ENCODE measurements around the gene KRTAP9-1. TPM values are rescaled to one million over a fixed set of nuclear protein-coding genes. Genes with fewer than 3 reads are reported as not detected.

KRTAP9-1 gene
- total and polyA plus RNA-seq, 3 donors from 2014 or later = not detected

DNA sequence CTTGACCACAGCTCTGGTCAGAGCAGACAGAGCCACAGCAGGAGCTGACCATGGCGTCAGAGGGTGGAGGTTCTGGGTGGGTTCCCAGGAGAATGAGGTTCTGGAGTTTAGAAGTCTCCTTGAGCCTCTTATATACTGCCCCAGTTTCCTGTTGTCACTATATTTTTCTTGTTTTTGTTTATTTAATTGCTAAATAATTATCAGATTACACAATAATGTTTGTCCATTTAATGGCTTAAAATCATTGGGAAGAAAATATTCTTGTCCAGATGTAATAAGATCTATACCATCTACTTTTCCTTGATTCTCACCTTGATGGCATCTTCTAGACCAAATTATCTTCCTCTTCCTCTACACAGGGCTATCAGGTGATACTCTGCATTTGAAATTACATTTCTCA is 21.6 kb upstream of the KRTAP9-1 start, which contains the start of gene KRTAP4-3:
KRTAP4-3 (minus strand) TSS at position 101 of the 400 bp plus-strand sequence; CDS start at position 52, 49 bp downstream.
- intact Hi-C loops (cut with DNase I; ENCODE audit: low total_unique reads) = no loop called here
- no peaks in the 10 kb centered on the region for H3K9me3 ChIP-seq
- no peak within 1 kb of the TSS for H3K27ac ChIP-seq
- H3K36me3 ChIP-seq (ENCODE audit: low read depth, missing control alignments) = no peaks in the 10 kb centered on the region
- DNase-seq = no peak
- no peak within 1 kb of the TSS for H3K4me3 ChIP-seq
- TF ChIP-seq, protein P1, sequence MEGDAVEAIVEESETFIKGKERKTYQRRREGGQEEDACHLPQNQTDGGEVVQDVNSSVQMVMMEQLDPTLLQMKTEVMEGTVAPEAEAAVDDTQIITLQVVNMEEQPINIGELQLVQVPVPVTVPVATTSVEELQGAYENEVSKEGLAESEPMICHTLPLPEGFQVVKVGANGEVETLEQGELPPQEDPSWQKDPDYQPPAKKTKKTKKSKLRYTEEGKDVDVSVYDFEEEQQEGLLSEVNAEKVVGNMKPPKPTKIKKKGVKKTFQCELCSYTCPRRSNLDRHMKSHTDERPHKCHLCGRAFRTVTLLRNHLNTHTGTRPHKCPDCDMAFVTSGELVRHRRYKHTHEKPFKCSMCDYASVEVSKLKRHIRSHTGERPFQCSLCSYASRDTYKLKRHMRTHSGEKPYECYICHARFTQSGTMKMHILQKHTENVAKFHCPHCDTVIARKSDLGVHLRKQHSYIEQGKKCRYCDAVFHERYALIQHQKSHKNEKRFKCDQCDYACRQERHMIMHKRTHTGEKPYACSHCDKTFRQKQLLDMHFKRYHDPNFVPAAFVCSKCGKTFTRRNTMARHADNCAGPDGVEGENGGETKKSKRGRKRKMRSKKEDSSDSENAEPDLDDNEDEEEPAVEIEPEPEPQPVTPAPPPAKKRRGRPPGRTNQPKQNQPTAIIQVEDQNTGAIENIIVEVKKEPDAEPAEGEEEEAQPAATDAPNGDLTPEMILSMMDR (IDR thresholded peaks at IDR 0.05) = no peak
- no peak for TF ChIP-seq POLR2A (IDR thresholded peaks at IDR 0.05)
- no peaks in the 10 kb centered on the region for H3K27me3 ChIP-seq
- WGBS, 2 donors = 44 to 60% methylated on average over 1 of the region's 1 CpG
- H3K4me1 ChIP-seq = no peaks in the 10 kb centered on the region

DNA sequence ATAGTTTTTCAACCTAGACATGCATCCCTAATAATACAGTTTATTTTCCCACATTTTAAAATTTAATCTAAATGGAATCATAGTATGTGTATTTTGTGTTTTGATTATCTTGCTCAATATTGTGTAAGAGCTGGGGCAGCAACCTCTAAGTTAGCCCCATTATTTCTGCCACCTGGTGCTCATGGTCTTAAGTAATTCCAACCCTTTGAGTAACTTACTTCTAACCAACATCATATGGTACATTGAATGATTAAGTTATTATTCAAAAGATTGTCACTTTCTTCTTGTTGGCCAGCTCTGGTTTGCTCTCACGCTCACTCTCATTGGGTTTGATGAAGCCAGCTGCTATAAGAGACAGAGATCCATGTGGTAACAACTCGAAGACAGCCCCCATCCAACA is 17.8 kb upstream of the KRTAP9-1 start:
- Histone ChIP-seq H3K4me1 (no peaks in the 10 kb centered on the region), H3K36me3 (ENCODE audit: low read depth, missing control alignments) (no peaks in the 10 kb centered on the region), H3K27me3 (no peaks in the 10 kb centered on the region), H3K4me3 (no peak overlapping the region), H3K27ac (no peak overlapping the region), H3K9me3 (no peaks in the 10 kb centered on the region)
- 85 to 86% methylated on average over 2 of the region's 2 CpGs for WGBS, 2 donors
- no peak for TF ChIP-seq POLR2A (IDR thresholded peaks at IDR 0.05)
- TF ChIP-seq, protein P1 (IDR thresholded peaks at IDR 0.05) = no peak
- DNase-seq = no peak
- intact Hi-C loops (cut with DNase I; ENCODE audit: low total_unique reads) = no loop called here

- H3K27me3 ChIP-seq = no peaks in the 10 kb centered on the region
- H3K4me1 ChIP-seq = no peaks in the 10 kb centered on the region
- no peaks in the 10 kb centered on the region for H3K9me3 ChIP-seq
- intact Hi-C loops (cut with DNase I; ENCODE audit: low total_unique reads) = no loop called here
- H3K4me3 ChIP-seq = no peak overlapping the region
- no peak for DNase-seq
- H3K27ac ChIP-seq = no peak overlapping the region
- 70 to 73% methylated on average over 3 of the region's 3 CpGs for WGBS, 2 donors
- H3K36me3 ChIP-seq (ENCODE audit: low read depth, missing control alignments) = no peaks in the 10 kb centered on the region
- TF ChIP-seq, protein P1 (IDR thresholded peaks at IDR 0.05) = no peak
- no peak for TF ChIP-seq POLR2A (IDR thresholded peaks at IDR 0.05)
Measured at GRCh38 chr17:41176744-41177387, 12.8 kb upstream of the KRTAP9-1 start.

DNA sequence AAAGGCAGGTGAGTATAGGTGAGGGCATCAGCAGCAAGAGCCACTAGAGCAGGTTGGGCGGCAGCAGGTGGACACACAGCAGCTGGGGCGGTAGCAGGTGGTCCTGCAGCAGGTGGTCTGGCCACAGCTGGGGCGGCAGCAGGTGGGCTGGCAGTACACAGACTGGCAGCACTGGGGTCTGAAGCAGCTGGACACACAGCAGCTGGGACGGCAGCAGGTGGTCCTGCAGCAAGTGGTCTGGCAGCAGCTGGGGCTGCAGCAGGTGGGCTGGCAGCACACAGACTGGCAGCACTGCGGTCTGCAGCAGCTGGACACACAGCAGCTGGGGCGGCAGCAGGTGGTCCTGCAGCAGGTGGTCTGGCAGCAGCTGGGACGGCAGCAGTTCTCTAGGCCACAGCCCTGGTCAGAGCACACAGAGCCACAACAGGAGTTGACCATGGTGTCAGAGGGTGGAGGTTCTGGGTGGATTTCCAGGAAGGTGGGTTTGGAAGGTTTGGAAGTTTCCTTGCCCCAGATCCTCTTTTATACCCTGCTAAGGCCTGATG is 11.9 kb upstream of the KRTAP9-1 start, which contains the start of gene KRTAP4-2:
KRTAP4-2 (minus strand) TSS at position 495 of the 545 bp plus-strand sequence; CDS start at position 438, 57 bp downstream.
- WGBS, 2 donors = 87 to 97% methylated on average over 3 to 6 of the region's 7 CpGs
- Histone ChIP-seq H3K4me1 (no peaks in the 10 kb centered on the region), H3K9me3 (no peaks in the 10 kb centered on the region), H3K36me3 (ENCODE audit: low read depth, missing control alignments) (no peaks in the 10 kb centered on the region), H3K27me3 (no peaks in the 10 kb centered on the region), H3K27ac (no peak within 1 kb of the TSS), H3K4me3 (no peak within 1 kb of the TSS)
- no peak for DNase-seq
- intact Hi-C loops (cut with DNase I; ENCODE audit: low total_unique reads) = no loop called here
- TF ChIP-seq POLR2A (IDR thresholded peaks at IDR 0.05) = no peak
- TF ChIP-seq, protein P1 (IDR thresholded peaks at IDR 0.05) = no peak
